Stimulated activated effector memory CD8-positive, alpha-beta T cell treated with anti-CD3 and anti-CD28 coated beads, Interleukin-12 subunit alpha, Interleukin-12 subunit beta, amount 100 ng/mL, for 72 hours (primary cell): ENCODE measurements around the gene TNPO1.
"Not testable (repeated sequence)": the region's sequence is repeated elsewhere in the genome, so short reads cannot be mapped to it uniquely, and the experiment has no call there.

Experiments used
- ATAC-seq: fragments of 150-1000 bp; cut with Tn5 transposase; 2 replicates; pipeline ENCODE4 v1.10.0; 2021
- DNase-seq, 2 donors: peaks; one replicate each; pipeline ENCODE4 v3.0.0; 2021 to 2022; ENCODE audit warnings: low spot score in 2 of 2
- H3K27ac Mint-ChIP-seq: one replicate; pipeline ENCODE4 v1.8.0; 2022; ENCODE audit warnings: mild to moderate bottlenecking, mixed read lengths
- H3K36me3 Mint-ChIP-seq: one replicate; pipeline ENCODE4 v1.8.0; 2022; ENCODE audit warnings: mild to moderate bottlenecking, mixed read lengths
- H3K4me1 Mint-ChIP-seq: one replicate; pipeline ENCODE4 v1.8.0; 2022; ENCODE audit warnings: mixed read lengths
- H3K4me3 Mint-ChIP-seq: one replicate; pipeline ENCODE4 v1.8.0; 2022; ENCODE audit warnings: mild to moderate bottlenecking, mixed read lengths
- H3K9me3 Mint-ChIP-seq: one replicate; pipeline ENCODE4 v1.8.0; 2022; ENCODE audit warnings: mixed read lengths

The TNPO1 gene

DNA sequence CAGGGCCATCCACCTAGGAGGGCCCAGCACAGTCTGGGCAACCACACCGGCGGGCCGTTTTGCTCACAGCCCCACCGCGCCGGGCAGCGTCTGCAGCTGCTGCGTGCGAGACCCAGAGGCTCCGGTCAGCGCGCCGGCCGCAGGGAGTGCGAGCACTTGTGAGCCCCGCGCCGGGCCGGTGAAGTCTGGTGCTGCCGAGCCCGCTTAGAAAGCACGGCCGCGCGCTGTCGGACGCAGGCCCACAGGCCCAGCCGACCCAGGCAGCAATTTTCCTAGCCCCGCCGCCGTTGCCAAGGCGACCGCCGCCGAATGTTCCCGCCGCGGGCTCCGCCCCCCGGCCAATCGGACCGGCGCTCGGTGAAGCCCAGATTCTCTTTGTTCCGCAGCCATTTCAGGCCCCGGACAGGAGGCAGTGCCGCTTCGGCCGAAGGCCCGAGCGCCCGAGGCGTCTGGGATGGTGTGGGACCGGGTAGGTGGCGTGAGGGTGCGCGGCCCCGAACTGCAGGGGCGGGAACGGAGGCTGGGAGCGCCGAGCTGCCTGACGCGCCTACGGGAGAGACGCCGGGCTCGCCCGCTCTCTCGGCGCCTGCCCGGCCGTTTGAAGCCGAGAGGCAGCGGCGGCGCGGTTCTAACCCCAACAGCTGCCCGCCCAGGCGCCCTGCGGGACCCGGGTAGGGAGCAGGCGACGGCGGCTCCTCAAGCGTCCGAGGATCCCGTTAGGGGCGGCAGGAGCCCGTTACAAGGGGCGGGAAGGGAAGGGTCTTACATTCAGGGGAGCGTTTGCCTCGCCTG lies at the start of gene TNPO1:
TNPO1 (plus strand) TSS at position 378 of the 792 bp plus-strand sequence; CDS start at position 455, 77 bp downstream.
- H3K27ac Mint-ChIP-seq: peak within 1 kb of the TSS; percentile 97
- DNase-seq: peak; percentile 80 to 93
- peaks cover 16% of the 10 kb centered on the region for H3K4me1 Mint-ChIP-seq
- peak; percentile 88 for ATAC-seq
- peak within 1 kb of the TSS; percentile 93 for H3K4me3 Mint-ChIP-seq
- H3K9me3 Mint-ChIP-seq: no peaks in the 10 kb centered on the region
- H3K36me3 Mint-ChIP-seq: peaks cover 7% of the 10 kb centered on the region

DNA sequence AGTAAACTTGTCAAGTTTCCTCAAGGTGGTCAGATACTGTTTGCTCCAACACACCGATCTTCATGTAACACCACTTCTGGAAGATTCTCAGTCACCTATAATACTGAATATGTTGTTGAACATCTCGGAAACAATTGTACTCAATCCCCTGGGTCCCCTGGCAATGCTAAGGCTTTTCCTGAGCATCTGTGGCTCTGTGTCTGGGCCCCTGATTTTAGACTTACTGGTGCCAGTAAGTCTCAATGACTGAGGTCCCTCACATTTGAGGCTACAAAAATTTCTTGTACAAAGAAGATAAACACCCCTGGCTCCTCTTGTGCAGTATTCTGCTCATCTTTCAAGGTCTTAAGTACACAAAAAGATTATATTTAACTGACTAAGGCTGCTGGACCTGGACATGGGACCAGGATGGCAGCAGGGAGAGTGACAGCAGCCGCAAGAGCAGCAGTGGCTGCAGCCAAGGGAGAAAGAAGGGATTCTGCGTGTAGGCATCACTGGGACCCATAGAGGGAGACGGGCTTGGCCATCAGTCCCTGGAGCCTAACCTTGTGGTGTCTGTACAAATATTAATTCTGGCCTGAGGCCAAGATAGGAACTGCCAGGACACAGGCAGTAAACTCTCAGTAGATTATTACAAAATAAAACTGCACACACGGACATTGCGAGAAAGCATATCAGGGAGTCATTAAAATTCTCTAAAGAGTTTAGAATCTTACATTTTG lies 49.0 kb upstream of the TNPO1 start:
- Mint-ChIP-seq H3K4me1 (no peaks in the 10 kb centered on the region), H3K27ac (no peak overlapping the region), H3K4me3 (no peak overlapping the region), H3K9me3 (no peaks in the 10 kb centered on the region), H3K36me3 (no peaks in the 10 kb centered on the region)
- ATAC-seq (no peak), DNase-seq (no peak)

DNA sequence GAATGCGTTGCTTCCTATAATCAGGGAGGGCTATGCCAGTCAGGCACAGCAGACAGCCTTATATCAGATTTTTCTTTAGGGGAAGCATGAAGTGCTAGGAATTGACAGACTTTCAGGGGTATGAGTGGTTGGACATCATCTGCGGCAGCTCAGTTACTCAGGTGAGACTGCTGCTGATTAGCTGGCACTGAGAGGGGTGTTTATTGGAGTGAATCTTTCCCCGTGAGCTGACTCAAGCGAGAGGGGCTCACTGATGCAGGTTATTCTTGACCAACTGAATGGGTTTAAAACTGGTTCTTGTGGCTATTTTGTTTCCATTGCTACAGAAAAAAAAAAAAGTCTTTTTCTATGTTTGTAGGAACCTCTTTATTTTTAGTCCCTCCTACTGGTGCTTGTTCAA lies 46.2 kb upstream of the TNPO1 start:
- Mint-ChIP-seq H3K9me3 (no peaks in the 10 kb centered on the region), H3K27ac (no peak overlapping the region), H3K36me3 (no peaks in the 10 kb centered on the region), H3K4me3 (no peak overlapping the region), H3K4me1 (no peaks in the 10 kb centered on the region)
- ATAC-seq (no peak), DNase-seq (no peak)

DNA sequence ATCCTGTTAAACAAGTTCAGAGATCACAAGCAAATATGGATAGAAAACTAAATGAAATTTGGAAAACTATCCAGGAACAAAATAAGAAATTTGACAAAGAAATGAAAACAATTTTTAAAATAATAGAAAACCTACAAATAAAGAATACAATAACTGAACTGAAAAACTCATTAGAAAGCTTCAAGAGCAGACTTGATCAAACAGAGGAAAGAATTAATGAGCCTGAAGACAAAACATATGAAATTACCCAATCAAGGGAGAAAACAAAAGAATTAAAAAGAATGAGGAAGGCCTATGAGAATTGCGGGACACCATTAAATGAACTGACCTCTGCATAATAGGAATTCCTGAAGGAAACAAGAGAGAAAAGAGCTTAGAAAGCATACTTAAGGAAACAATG lies 39.8 kb upstream of the TNPO1 start:
- H3K27ac Mint-ChIP-seq: no peak overlapping the region
- DNase-seq (no peak), ATAC-seq (no peak)
- H3K9me3 Mint-ChIP-seq: peaks cover 31% of the 10 kb centered on the region
- no peak overlapping the region for H3K4me3 Mint-ChIP-seq
- no peaks in the 10 kb centered on the region for H3K36me3 Mint-ChIP-seq
- H3K4me1 Mint-ChIP-seq: no peaks in the 10 kb centered on the region

DNA sequence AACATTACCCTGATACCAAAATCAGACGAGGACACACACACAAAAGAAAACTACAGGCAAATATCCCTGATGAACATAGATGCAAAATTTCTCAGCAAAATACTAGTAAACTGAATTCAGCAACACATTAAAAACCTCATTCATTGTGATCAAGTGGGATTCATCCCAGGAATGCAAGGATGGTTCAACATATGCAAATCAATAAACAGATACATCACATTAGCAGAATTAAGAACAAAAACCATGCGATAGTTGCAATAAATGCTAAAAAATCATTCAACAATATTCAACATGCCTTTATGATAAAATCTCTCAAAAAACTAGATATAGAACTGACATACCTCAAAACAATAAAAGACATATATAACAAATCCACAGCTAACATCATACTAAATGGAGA lies 36.9 kb upstream of the TNPO1 start:
- Mint-ChIP-seq H3K27ac (no peak overlapping the region), H3K36me3 (no peaks in the 10 kb centered on the region), H3K4me3 (no peak overlapping the region), H3K4me1 (no peaks in the 10 kb centered on the region), H3K9me3 (peaks cover 31% of the 10 kb centered on the region)
- DNase-seq (no peak), ATAC-seq (no peak)

DNA sequence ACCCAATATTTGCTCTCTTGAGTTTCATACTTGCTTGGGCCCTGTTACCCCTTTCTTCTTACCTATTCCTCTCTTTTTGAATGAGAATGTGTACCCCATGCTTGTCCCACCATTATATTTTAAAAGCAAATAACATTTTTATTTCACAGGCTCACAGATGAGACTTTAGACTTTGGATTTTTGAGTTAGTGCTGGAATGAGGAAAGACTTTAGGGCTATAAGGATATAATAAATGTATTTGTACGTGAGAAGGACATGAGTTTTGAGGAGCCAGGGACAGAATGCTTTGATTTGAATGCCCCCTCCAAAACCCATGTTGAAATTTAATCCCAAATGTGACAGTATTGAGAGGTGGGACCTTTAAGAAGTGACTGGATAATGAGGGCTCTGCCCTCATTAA lies 33.1 kb upstream of the TNPO1 start:
- ATAC-seq (no peak), DNase-seq (no peak)
- peaks cover 11% of the 10 kb centered on the region for H3K9me3 Mint-ChIP-seq
- no peaks in the 10 kb centered on the region for H3K36me3 Mint-ChIP-seq
- H3K4me3 Mint-ChIP-seq: no peak overlapping the region
- no peak overlapping the region for H3K27ac Mint-ChIP-seq
- no peaks in the 10 kb centered on the region for H3K4me1 Mint-ChIP-seq

DNA sequence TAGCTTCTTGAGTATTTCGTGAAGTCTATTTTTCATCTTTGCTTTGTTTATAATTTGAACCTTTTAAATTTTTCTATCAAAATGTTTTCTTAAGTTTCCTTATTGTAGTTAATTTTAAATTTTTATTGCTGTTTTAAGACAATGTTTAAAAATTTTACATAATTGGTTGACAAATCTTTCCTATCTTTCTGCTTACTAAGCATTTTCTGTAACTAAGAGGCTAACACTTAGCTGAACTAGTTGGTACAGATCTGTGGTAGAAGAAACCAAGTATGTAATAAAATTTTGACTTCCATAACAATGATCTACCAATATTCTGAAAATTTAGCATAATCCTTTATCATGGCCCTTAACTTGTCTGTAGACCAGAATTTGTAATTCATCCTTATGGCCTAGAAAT lies 32.3 kb upstream of the TNPO1 start:
- H3K4me1 Mint-ChIP-seq: no peaks in the 10 kb centered on the region
- peaks cover 6% of the 10 kb centered on the region for H3K9me3 Mint-ChIP-seq
- no peak for DNase-seq
- H3K36me3 Mint-ChIP-seq: no peaks in the 10 kb centered on the region
- no peak for ATAC-seq
- H3K27ac Mint-ChIP-seq: no peak overlapping the region
- no peak overlapping the region for H3K4me3 Mint-ChIP-seq

DNA sequence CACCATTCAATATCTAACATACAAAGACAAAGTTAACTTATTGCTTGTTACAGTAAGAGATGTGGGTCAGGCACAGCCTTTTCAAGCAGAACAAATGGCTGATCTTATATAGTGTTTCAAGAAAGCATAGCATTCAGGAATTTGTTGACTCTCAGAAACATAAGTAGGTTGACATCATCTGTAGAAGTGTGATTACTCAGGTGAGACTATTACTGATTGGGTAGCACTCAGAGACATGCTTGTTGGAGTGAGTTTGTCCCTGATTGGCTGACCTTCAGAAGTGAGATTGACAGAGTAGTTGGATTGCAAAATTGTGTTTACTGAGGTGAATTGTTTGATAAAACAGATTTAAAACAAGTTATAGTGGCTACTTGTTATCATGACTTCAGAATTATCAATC lies 30.7 kb upstream of the TNPO1 start:
- H3K36me3 Mint-ChIP-seq: no peaks in the 10 kb centered on the region
- no peaks in the 10 kb centered on the region for H3K4me1 Mint-ChIP-seq
- no peak overlapping the region for H3K4me3 Mint-ChIP-seq
- H3K9me3 Mint-ChIP-seq: no peaks in the 10 kb centered on the region
- DNase-seq (no peak), ATAC-seq (no peak)
- H3K27ac Mint-ChIP-seq: no peak overlapping the region

DNA sequence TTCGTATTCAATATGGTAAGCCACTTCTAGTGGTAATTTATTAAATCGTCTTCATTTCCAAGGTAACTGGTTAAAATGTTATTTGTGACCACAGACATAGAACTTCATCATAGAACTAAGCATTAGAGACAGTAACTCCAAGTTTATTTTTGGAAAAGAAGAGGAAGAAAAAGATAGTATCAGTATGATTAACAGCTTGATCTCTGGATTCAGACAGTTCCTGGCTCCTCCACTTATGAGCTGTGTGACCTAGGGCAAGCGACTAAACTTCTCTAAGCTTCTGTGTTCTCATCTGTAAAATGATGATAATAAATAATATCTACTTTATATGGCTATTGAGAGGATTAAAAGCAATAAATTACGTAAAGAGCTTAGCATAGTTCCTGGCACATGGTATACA lies 29.8 kb upstream of the TNPO1 start:
- no peak overlapping the region for H3K27ac Mint-ChIP-seq
- H3K4me3 Mint-ChIP-seq: no peak overlapping the region
- no peaks in the 10 kb centered on the region for H3K36me3 Mint-ChIP-seq
- DNase-seq (no peak), ATAC-seq (no peak)
- H3K4me1 Mint-ChIP-seq: no peaks in the 10 kb centered on the region
- no peaks in the 10 kb centered on the region for H3K9me3 Mint-ChIP-seq

DNA sequence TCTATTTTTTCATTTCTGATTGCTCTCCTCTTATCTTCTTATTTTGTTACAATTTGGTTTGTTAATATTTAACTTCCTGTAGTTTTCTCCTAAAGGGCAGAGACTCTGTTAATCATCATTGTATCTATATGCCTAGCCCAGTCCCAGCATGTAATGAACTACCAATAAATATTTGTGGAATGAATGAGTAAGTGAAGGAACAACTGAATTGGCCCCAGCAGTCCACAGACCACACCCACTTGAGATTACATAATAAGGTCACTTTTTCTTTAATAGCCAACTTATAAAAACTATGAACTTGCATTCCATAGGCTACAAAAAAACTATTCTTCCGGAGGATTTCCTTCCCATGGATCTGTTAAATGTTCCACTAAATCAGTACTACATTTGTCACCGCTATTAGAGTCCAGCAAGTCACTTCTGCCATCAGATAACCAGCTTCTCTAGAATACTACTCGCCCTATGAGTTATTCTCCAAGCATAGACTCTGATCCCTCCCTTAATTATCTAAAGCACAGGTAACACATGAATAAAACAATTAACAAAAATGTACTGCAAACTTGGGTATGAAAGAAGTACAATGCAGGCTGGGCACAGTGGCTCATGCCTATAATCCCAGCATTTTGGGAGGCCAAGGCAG lies 27.5 kb upstream of the TNPO1 start:
- ATAC-seq: no peak
- Mint-ChIP-seq H3K36me3 (no peaks in the 10 kb centered on the region), H3K4me1 (no peaks in the 10 kb centered on the region), H3K4me3 (no peak overlapping the region), H3K9me3 (no peaks in the 10 kb centered on the region), H3K27ac (no peak overlapping the region)
- no peak for DNase-seq

DNA sequence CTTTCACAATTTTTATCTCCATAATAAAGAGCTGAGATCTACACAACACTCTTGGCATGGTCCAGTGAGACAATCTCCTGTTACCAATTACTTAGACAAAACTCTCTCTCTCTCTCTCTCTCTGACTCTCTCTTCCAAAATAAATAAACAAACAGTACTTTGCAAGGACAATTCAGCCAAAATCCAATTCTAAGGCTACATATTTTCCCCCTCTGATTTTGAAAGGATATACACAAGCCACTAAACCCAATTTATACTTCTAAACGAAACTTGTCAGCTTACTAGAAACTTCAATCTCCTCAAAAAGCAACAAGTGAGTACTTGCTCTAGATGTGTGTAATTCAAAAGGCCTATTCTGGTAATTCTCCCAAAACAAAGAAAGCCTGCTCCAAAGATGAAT lies 26.3 kb upstream of the TNPO1 start:
- H3K4me3 Mint-ChIP-seq: no peak overlapping the region
- no peak for DNase-seq
- no peaks in the 10 kb centered on the region for H3K4me1 Mint-ChIP-seq
- no peaks in the 10 kb centered on the region for H3K36me3 Mint-ChIP-seq
- no peak for ATAC-seq
- H3K27ac Mint-ChIP-seq: no peak overlapping the region
- H3K9me3 Mint-ChIP-seq: no peaks in the 10 kb centered on the region

DNA sequence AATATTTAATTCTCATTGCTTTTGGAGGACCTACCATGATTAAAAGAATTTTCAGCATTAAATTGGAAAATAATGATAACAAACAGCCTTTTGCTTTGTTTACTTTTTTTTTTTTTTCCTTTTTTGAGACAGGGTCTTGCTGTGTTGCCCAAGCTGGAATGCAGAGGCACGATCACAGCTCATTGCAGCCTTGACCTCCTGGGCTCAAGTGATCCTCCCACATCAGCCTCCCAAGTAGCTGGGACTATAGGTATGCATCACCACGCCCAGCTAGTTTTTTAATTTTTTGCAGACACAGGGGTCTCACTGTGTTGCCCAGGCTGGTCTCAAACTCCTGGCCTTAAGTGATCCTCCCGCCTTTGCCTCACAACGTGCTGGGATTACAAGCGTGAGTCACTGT lies 23.8 kb upstream of the TNPO1 start:
- ATAC-seq, H3K4me3 Mint-ChIP-seq, H3K36me3 Mint-ChIP-seq, H3K9me3 Mint-ChIP-seq, H3K27ac Mint-ChIP-seq, DNase-seq, H3K4me1 Mint-ChIP-seq: not testable (repeated sequence)

DNA sequence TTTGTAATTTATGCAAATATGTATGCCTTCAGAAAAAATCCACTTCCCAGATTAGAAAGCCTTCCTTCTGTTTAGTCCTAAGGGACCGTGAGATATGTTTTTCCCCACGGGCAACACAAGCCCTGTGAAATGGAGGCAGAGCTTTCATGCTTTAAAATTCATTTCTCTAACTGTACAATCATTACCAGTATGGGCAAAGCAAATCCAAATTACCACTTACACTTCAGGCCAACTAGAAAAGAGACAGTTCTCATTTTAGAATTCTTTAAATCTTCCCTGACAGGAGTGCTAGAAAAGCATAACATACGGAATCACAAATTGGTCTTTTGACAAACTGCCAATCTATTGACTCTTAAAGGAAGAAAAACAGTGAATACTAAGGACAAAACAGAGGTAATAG lies 20.5 kb upstream of the TNPO1 start:
- Mint-ChIP-seq H3K4me1 (no peaks in the 10 kb centered on the region), H3K4me3 (no peak overlapping the region), H3K9me3 (no peaks in the 10 kb centered on the region), H3K27ac (no peak overlapping the region), H3K36me3 (no peaks in the 10 kb centered on the region)
- ATAC-seq (no peak), DNase-seq (no peak)

DNA sequence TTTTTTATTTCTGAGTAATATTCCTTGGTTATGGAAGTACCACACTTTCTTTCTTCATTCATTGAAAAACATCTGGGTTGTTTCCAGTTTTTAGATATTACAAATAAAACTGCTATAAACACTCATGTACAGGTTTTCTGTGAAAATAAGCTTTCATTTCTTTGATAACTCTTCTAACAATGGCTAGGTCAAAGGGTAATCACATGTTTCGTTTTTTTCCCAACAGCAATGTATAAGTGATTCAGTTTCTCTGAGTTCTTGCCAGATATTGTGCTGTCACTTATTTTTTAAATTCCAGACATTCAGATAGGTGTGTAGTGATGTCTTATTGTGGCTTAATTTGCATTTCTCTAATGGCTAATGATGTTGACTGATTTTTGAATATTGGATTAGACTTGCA lies 16.7 kb upstream of the TNPO1 start:
- no peak for DNase-seq
- no peak for ATAC-seq
- Mint-ChIP-seq H3K9me3 (no peaks in the 10 kb centered on the region), H3K27ac (no peak overlapping the region), H3K4me3 (no peak overlapping the region), H3K36me3 (no peaks in the 10 kb centered on the region), H3K4me1 (no peaks in the 10 kb centered on the region)

DNA sequence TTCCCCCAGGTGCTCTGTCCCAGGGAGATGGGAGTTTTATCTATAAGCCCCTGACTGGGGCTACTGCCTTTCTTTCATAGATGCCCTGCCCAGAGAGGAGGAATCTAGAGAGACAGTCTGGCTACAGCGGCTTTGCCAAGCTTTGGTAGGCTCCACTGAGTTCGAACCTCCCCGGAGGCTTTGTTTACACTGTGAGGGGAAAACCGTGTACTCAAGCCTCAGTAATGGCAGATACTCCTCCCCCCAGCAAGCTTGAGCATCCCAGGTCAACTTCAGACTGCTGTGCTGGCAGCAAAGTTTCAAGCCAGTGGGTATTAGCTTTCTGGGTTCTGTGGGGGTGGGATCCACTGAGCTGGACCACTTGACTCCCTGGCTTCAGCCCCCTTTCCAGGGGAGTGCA lies 7.8 kb upstream of the TNPO1 start:
- not testable (repeated sequence) for H3K27ac Mint-ChIP-seq, DNase-seq, H3K4me3 Mint-ChIP-seq, ATAC-seq, H3K4me1 Mint-ChIP-seq, H3K36me3 Mint-ChIP-seq, H3K9me3 Mint-ChIP-seq

DNA sequence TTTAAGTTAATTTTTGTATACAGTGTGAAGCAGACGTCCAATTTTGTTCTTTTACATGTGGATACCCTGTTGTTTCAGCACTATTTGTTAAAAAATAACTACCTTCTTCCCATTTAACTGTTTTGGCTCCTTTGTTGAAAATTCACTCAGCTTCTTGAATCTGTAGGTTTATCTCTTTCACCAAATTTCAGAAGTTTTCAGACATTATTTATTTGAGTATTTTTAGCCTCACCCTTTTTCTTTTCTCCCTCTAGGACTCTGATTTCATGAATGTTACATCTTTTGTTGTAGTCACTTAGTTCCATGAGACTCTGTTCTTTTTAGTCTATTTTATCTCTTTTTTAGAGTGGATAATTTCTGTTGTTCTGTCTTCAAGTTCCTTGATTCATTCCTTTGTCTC lies 4.6 kb upstream of the TNPO1 start:
- DNase-seq (no peak), ATAC-seq (no peak)
- Mint-ChIP-seq H3K9me3 (no peaks in the 10 kb centered on the region), H3K36me3 (peaks cover under 1% of the 10 kb centered on the region), H3K4me3 (no peak overlapping the region), H3K4me1 (no peaks in the 10 kb centered on the region), H3K27ac (no peak overlapping the region)
